Forelimb muscle (tissue), 1 donor: ENCODE results near the gene SMIM28. TPM values are rescaled to one million over a fixed set of nuclear protein-coding genes. Genes with fewer than 3 reads are reported as not detected.
"Not testable (repeated sequence)": the region's sequence is repeated elsewhere in the genome, so short reads cannot be mapped to it uniquely, and the experiment has no call there.

Source experiments
- DNase-seq: peaks from one replicate; pipeline ENCODE4 v3.0.0-alpha.2; 2013; ENCODE audit warnings: low read depth
- polyA plus RNA-seq: library from polyadenylated mRNA; unstranded; fragments of 120-200 nt; gene quantifications from one replicate; pipeline ENCODE4 v1.2.1, GENCODE V29; 2013; ENCODE audit not compliant: insufficient read length

Gene SMIM28
- polyA plus RNA-seq, result not detected

DNA sequence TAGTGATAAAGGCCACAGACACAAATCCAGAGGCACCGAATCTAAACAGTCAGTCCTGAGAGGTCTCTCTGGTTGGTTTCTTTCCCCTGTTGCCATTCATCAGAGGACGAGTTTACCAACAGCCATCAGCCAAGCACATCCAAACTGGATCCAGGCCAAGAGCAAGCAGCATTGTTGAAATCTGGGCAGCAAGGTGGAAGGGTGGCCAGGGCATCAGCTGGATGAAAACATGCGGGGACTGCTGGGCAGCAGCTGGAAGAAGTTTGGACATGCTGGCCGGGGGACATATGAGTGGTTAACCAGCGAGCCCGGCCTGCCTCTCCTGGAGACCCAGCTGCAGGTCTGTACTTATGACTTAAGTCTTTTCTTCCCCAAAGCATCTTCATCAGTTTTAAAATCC, at the start of gene SMIM28:
TSS of gene SMIM28 (plus strand) at position 62 of the 400 bp plus-strand sequence. CDS start at position 230, 168 bp downstream.
- DNase-seq, result no peak

DNA sequence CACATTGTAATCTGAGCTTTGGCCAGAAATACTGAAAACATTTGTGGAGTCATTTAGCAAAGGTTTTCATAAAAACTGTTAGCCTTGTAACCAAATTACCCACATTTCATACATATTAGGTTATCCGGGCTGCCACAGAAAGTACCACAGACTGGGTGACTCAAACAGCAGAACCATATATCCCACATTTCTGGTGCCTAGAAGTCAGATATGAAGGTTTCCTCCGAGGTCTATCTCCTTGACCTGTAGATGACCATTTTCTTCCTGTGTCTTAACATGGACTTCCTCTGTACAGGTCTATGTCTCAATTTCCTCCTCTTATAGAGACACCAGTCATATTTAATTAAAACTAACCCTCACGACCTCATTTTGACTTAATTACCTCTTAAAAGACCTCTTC, 49.5 kb upstream of the SMIM28 start:
- no peak for DNase-seq

DNA sequence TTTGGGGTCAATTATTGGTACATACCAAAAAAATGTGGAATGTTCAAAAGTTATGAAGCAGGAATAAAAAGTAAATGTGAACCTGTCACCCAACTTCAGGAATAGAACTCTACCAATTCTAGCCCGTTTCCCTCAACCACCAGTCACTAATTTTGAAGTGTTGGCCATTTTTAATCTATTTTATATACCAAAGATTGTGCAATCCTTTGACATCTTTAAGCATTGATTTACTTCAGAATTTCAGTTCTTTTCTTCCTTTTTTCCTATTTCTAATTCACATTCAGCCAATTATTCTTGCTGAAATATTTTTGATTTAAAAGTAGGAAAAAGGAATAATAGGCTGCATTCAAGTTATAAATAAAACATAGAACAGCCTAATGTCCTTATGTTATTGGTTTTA, 46.9 kb upstream of the SMIM28 start:
- no peak for DNase-seq

DNA sequence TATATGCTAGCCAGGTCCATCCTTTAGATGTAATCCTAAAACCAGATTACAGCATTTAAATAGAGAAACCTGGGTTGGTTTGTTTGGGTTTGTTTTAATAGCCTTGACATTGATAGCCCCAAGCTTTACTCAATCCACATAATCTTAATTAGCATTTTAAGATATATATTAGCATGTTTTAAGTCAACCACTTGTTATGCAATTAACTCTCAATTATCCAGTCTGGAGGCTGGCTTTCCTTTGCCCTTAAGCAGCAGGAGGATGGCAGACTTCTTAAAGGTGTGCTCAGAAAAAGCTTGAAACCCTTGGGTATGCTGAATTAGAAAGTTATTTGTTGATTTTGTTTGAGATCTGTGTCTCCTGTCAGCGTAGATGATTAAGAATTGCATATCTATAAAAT, 46.3 kb upstream of the SMIM28 start:
- no peak for DNase-seq

DNA sequence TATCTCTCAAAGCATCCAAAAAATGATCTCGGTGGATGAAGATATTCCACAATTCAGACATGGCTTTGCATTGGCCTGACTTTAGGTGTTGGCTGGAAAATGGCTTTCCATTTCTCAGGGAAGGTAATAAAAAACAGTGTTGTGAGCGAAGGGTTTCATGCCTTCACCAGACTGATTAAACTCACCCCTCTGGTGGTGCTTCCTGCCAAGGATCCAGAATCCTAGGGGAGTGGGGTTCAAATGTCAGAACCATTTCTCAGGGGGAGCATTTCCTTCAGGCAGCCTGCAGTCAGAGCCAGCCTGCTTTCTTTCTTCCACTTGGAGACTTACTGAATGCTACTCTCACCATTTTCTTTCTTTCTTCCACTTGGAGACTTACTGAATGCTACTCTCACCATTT, 45.7 kb upstream of the SMIM28 start:
- no peak for DNase-seq

DNA sequence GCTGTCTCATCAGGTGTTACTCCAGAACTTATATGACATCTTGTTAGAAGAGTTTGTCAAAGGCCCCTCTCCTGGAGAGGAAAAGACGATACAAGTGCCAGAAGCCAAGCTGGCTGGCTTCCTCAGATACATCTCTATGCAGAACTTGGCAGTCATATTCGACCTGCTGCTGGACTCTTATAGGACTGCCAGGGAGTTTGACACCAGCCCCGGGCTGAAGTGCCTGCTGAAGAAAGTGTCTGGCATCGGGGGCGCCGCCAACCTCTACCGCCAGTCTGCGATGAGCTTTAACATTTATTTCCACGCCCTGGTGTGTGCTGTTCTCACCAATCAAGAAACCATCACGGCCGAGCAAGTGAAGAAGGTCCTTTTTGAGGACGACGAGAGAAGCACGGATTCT, 43.7 kb upstream of the SMIM28 start:
- no peak for DNase-seq

DNA sequence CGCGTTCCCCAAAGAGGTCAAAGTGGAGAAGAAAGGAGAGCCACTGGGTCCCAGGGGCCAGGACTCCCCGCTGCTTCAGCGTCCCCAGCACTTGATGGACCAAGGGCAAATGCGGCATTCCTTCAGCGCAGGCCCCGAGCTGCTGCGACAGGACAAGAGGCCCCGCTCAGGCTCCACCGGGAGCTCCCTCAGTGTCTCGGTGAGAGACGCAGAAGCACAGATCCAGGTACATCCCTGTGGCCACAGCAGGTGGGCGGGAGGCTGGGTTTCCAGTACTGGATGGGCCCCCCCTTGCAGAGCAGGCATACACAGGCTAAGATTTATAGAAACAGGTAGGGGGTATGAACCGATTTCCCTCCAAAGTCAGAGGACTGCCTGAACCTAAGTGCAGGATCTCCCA, 42.7 kb upstream of the SMIM28 start:
- no peak for DNase-seq

DNA sequence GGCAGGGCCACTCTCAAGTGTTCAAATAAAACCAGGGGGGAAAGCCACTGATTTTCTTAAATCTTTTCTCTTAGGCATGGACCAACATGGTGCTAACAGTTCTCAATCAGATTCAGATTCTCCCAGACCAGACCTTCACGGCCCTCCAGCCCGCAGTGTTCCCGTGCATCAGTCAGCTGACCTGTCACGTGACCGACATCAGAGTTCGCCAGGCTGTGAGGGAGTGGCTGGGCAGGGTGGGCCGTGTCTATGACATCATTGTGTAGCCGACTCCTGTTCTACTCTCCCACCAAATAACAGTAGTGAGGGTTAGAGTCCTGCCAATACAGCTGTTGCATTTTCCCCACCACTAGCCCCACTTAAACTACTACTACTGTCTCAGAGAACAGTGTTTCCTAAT, 41.5 kb upstream of the SMIM28 start:
- DNase-seq, result no peak

DNA sequence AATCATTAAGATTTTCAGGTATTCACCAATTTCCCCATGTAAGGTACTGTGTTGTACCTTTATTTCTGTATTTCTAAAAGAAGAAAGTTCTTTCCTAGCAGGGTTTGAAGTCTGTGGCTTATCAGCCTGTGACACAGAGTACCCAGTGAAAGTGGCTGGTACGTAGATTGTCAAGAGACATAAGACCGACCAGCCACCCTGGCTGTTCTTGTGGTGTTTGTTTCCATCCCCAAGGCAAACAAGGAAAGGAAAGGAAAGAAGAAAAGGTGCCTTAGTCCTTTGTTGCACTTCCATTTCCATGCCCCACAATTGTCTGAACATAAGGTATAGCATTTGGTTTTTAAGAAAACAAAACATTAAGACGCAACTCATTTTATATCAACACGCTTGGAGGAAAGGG, 40.6 kb upstream of the SMIM28 start:
- DNase-seq, result no peak

DNA sequence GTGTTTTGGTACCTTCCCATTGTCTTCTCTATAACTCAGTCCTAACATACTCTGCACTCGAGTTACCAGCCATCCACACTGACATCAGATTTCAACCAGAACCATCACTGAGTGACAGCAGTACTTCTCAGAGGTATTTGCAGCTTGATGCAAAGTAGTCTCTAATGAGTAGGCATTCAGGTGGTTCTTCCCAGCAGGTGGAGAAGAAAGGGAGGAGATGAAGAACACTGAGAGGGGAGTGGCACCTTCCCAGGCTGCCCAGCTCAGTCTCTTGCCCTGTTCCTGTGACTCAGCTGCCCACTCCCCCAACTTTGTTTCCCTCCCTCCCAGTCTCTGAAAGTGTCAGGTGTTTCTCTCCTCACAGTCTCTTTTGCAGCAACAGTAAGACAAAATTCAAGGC, 38.7 kb upstream of the SMIM28 start:
- DNase-seq, result no peak

DNA sequence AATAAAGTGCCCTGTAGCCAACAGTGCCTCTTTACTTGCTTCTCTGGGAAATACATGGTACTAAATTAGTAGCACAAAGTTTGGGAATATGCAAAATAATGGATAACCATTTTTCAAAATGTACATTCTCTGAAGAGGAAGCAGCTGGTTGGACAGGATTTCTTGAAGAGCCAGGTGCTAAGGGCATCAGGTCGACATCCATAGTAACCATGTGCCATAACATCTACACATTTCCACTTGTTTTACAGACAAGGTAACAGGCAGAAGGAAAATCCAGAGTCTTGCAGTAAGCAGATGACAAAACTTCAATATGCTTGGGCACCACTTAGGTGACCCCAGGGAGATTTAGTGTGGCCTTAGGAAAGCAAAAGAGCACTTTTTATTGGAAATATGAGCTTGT, 36.5 kb upstream of the SMIM28 start:
- DNase-seq, result no peak

DNA sequence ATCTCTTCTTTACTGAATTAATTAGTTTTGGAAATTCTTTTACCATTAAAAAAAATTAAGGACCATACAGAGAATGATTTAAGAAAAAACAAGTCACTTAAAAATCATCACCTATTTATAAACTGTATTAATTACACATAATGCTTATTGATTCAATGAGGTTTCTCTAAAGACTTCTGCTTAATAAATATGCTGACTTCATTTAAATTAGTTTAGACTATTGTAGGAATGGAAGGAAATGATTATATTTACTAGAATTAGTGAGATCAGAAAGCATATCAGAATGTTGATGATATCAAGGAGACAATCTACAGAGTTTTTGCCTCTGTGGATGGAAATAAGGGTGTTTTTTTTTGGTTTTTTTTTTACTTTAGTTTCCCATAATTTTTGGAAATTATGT, 34.6 kb upstream of the SMIM28 start:
- DNase-seq, result no peak

DNA sequence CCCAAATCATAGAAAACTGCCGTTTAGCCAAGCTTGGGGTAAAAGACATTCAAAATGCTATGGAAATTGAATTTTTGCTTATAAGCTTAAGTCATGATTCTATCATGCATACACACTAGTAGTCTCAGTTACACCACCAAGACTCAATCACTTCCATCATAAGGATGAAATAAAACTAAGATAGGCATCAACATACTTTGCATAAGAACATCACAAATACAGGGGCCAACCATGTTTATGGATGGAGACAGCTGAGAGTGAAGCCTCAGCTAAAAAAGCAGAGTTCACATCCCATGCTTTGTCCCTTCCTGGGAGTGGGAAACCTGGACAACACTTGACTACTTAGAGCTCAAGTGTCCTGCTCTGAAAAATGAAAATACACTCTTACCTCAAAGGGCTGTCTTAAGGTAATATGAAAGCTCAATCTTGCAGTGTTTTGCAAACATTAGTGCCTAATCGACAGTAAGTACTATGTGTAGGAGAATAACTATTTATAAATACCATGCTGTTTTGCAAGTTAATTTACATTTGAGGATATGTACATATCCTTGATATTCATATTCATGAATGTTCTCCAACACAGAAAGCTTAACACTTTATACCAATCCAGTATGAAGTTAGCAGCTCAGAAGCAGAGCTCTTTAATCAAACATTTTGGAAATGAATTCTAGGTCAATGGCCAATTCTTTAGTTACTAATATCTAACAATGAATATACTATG, 32.0 kb upstream of the SMIM28 start:
- DNase-seq, result no peak

DNA sequence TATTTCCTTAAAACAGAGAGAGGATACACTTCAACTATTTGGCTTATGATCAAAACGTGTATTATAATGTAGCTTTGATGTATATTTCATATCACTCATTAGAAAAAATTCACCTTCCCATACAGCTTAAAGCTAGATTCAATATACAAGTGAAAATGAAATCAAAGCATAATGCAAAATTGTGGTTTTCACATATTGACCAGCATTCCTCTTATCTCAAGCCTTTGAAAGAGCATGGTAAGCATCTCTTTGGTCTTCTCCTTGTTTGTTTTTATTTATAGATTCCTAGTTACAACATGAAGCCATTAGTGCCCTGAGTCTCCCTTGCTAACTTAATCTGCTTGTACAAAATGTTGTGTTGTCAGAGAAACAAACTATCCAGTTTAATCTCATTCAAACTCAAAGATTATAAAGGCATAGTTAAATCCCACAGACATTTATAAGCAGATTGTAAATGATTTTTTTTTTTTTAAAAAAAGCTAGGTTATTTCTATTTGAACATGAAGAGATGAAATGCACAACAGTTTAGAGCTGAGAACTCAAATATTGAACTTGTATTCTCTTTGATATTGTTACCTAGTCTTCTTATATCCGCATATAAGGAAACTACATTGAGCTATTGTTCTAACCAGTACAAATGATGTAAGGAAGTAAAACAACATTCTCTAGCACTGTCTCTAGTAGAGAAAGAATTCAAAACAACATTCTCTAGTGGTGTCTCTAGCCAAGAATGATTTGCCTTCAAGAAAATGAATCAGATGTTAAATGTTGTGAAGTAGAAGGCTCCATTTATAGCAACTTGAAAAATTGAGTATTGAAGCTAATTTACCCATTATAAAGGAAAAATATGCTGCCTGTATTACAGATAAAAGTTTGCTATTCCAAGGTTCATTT, 31.2 kb upstream of the SMIM28 start:
- no peak for DNase-seq

DNA sequence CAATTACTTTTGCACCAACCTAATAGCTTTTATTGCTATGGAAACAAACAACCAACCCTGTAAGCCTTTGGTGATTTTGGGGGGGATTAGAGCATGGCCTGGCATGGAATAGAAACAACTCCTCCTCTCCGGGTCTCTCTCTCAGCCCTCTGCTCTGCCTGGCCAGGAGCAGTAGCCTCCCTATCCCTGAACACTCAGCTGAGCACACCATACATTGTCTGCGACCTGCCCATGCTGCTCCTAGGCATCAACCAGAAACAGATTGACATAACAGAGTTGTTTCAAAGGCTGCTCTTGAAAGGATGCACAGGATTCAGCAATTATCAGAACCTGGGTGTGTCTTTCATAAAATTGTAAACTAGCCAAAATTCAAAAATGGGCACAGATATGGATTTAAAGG, 29.8 kb upstream of the SMIM28 start:
- no peak for DNase-seq

DNA sequence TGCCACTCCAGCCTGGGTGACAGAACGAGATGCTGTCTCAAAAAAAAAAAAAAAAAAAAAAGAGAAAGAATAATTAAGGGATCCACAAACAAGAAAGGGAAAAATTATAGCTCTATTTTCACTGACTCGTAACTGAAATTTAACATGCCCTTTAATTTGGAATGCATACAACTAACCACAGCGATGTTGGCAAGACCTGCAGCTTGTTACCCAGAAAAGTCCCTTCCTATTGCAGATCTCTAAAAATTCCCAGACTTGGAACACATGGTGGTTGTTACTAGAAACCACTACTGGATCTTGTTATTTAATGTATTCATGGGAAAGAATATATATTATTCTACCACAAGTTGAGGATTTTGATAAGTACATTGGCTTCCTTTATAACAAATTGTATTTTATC, 27.8 kb upstream of the SMIM28 start:
- DNase-seq, result no peak

DNA sequence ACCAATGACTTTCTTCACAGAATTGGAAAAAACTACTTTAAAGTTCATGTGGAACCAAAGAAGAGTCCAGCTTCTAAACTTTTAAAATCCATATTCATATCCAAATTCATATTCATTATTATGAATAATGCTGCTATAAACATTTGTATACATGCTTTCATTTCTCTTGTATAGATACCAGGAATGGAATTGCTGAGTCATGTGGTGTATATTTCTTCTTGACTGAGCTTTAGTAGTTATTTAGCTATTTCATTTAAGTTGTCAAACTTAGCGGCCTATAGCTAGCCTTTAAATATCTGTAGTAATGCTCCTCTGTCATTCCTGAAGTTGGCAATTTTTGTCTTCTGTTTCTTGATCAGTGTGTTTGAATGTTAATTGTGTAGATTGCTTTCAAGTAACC, 19.8 kb upstream of the SMIM28 start:
- no peak for DNase-seq

DNA sequence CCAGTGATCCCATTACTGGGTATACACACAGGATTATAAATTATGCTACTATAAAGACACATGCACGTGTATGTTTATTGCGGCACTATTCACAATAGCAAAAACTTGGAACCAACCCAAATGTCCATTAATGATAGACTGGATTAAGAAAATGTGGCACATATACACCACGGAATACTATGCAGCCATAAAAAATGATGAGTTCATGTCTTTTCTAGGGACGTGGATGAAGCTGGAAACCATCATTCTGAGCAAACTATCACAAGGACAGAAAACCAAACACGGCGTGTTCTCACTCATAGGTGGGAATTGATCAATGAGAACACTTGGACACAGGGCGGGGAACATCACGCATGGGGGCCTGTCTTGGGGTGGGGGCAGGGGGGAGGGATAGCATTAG, 9.0 kb upstream of the SMIM28 start:
- not testable (repeated sequence) for DNase-seq

DNA sequence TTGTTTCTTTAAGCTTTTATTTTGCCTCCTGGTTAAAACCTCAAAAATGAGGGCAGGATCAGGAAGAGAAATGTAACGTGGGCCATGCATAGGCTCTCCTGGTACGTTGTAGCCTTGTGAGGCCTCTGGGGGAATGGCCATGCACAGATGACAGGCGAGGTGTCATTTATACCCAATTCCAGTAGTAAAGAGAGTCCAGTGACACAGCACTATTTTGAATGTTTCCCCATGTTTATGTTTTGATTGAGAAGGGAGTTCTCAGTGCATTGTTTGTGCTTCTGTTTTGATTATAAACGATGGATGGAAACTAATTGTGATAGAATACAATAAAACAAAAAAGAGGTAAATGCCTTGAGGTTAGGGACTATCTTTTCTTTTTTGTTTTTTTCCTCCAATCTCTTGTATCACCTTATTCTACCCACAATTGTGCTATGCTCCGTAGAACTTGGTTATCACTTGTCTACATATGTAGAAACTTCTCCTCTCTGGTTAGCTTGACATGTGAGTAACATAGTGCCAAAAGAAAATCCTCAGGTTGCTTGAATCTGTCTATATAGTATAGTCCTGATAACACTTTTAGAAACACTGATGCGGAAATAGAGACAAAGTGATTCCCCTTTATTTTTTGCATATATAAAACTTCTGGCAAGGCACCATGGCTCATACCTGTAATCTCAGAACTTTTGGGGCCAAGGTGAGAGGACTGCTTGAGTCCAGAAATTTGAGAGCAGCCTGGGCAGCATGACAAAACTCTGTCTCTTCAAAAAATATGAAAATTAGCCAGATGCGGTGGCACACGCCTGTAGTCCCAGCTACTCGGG, 6.9 kb upstream of the SMIM28 start:
- DNase-seq, result no peak

DNA sequence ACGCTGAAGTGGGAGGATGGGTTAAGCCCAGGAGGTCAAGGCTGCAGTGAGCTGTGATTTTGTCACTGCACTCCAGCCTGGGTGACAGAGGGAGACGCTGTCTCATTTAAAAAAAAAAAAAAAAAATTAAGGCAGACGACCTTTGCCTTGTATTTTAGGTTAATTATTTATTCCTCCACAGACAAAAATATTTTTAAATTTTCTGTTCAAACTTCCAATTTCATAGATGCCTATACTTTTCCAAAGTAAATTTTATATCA, 6.3 kb upstream of the SMIM28 start:
- no peak for DNase-seq

DNA sequence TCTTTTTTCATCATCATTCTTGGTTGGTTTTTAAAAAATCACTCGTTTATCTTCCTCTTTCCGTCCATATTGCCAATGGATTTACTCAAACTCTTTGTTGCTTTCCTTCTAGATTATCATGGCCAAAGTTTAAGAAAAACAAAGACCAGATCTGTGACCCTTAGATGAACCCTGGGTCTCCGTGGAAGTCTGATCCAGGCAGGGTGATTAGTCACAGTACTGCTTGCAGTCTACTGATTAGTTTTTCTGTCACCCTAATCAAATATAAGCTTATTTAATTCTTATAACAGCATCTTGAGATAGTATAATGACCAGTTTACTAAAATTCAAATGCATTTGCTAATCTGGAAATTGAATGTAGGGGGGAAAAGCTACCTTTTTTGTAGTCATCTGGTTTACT, 6.0 kb upstream of the SMIM28 start:
- DNase-seq, result no peak

DNA sequence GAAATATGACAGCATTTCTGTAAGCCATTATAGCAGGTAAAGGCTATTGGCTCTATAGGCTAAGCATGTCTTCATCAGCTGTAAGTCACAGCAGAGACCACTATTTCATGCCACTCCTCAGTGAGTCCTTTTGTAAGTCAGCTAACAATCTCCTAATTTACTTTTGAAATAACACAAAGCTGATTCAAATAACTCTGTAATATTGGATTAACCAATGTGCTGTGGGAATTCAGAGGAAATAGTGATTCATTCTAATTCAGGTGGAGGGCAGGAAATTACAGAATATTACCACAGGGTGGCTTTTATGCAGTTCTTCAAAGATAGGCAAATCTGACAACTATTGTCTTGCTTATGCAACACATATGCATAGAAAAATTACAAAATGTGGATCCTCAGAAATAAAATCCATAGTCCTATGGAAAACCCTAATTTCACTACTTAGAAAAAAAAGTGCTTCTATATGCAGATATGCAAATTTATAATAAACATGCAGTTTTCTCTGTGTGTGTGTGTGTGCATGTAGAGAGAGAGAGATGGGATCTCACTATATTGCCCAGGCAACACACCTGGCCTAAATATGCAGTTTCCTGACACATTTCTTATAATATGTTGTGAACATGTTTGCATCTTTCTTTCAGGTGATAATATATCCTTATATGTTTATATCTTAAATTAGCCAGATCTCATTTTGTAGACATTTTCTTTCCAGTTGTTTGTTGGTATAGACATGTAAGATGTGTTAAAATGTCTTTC, 4.8 kb upstream of the SMIM28 start:
- no peak for DNase-seq
